ENCODE measurements around the gene REL.

The REL gene

GRCh38 chr2:60958800-60959199, 77.4 kb downstream of the REL start:
- no peak for TF ChIP-seq FOXP2 (optimal IDR thresholded peaks at IDR 0.05; ENCODE audit: borderline replicate concordance, extremely low read depth, extremely low read length, insufficient read depth)

- TF ChIP-seq SIN3A (IDR thresholded peaks at IDR 0.05; ENCODE audit: borderline replicate concordance, insufficient read depth, low read length): no peak
- TF ChIP-seq FOXP2 (optimal IDR thresholded peaks at IDR 0.05; ENCODE audit: borderline replicate concordance, extremely low read depth, extremely low read length, insufficient read depth): no peak
- no peak for TF ChIP-seq TAF1 (IDR thresholded peaks at IDR 0.05; ENCODE audit: borderline replicate concordance, insufficient read depth, low read length)
- no peak for TF ChIP-seq POLR2AphosphoS5 (IDR thresholded peaks at IDR 0.05; ENCODE audit: low read depth, low read length)
- TF ChIP-seq REST (IDR thresholded peaks at IDR 0.05; ENCODE audit: insufficient read depth in 1 of 2, low read depth in 2 of 2, low read length in 2 of 2): no peak
These were observed 78.1 kb downstream of the REL start for GRCh38 chr2:60959501-60959900.

- TF ChIP-seq REST (IDR thresholded peaks at IDR 0.05; ENCODE audit: insufficient read depth in 1 of 2, low read depth in 2 of 2, low read length in 2 of 2): no peak
- TF ChIP-seq TAF1 (IDR thresholded peaks at IDR 0.05; ENCODE audit: borderline replicate concordance, insufficient read depth, low read length): no peak
- TF ChIP-seq POLR2AphosphoS5 (IDR thresholded peaks at IDR 0.05; ENCODE audit: low read depth, low read length): no peak
- TF ChIP-seq SIN3A (IDR thresholded peaks at IDR 0.05; ENCODE audit: borderline replicate concordance, insufficient read depth, low read length): no peak
- TF ChIP-seq FOXP2 (optimal IDR thresholded peaks at IDR 0.05; ENCODE audit: borderline replicate concordance, extremely low read depth, extremely low read length, insufficient read depth): no peak
These were observed 79.3 kb downstream of the REL start for GRCh38 chr2:60960706-60961105.

GRCh38 chr2:60961457-60961856, 80.1 kb downstream of the REL start:
- no peak for TF ChIP-seq POLR2AphosphoS5 (IDR thresholded peaks at IDR 0.05; ENCODE audit: low read depth, low read length)
- TF ChIP-seq SIN3A (IDR thresholded peaks at IDR 0.05; ENCODE audit: borderline replicate concordance, insufficient read depth, low read length): no peak
- no peak for TF ChIP-seq FOXP2 (optimal IDR thresholded peaks at IDR 0.05; ENCODE audit: borderline replicate concordance, extremely low read depth, extremely low read length, insufficient read depth)
- TF ChIP-seq REST (IDR thresholded peaks at IDR 0.05; ENCODE audit: insufficient read depth in 1 of 2, low read depth in 2 of 2, low read length in 2 of 2): no peak
- TF ChIP-seq TAF1 (IDR thresholded peaks at IDR 0.05; ENCODE audit: borderline replicate concordance, insufficient read depth, low read length): no peak

GRCh38 chr2:60962528-60962927, 81.2 kb downstream of the REL start:
- TF ChIP-seq REST (IDR thresholded peaks at IDR 0.05; ENCODE audit: insufficient read depth in 1 of 2, low read depth in 2 of 2, low read length in 2 of 2) (no peak), TAF1 (IDR thresholded peaks at IDR 0.05; ENCODE audit: borderline replicate concordance, insufficient read depth, low read length) (no peak), SIN3A (IDR thresholded peaks at IDR 0.05; ENCODE audit: borderline replicate concordance, insufficient read depth, low read length) (no peak), FOXP2 (optimal IDR thresholded peaks at IDR 0.05; ENCODE audit: borderline replicate concordance, extremely low read depth, extremely low read length, insufficient read depth) (no peak), POLR2AphosphoS5 (IDR thresholded peaks at IDR 0.05; ENCODE audit: low read depth, low read length) (no peak)
